ENCODE results near the gene CNN1.
A peak's percentile ranks its signal among the peaks of the same experiment; 100 is the strongest.

DNA sequence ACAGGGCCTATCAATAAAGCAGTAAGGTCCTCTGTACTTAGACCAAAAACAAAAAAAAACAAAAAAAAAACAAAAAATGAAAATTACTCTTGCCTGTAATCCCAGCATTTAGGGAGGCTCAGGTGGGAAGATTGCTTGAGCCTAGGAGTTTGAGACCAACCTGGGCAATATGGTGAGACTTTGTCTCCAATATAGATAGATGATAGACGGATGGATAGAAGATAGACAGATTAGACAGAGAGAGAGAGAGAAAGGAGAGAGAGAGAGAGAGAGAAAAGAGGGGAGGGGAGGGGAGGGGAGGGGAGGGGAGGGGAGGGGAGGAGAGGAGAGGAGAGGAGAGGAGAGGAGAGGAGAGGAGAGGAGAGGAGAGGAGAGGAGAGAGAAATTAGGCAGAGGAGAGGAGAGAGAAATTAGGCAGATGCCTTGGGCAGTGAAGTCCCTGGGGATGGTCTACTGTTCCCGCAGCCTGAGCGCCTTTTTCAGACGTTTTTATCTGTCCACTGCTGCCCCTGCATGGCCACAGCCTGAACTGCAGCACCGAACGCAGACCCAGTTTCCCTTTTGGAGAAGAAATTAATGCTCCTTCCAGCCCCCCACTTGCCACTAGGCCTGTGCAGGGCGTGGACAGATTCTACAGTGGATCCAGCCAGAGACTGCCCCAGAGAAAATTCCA lies 48.8 kb downstream of the CNN1 start:
- TF ChIP-seq POLR2A (IDR thresholded peaks at IDR 0.05): no peak
- TF ChIP-seq CTCF (IDR thresholded peaks at IDR 0.05): peak; percentile 76 to 96 (median 91)

Data from body of pancreas (tissue), 4 donors.